Measurements from ENCODE around the gene NDUFAF8. TPM values are rescaled to one million over a fixed set of nuclear protein-coding genes. Genes with fewer than 3 reads are reported as not detected.

NDUFAF8 gene
- total RNA-seq, 1 donor from 2014 or later = 73.6 TPM

Other genes starting within 250 kb of the NDUFAF8 start
- 30.8 and 32.8 TPM in 2 replicates for gene CHMP6, start 247.5 kb upstream of the NDUFAF8 start, total RNA-seq
- 4.4 and 5.5 TPM in 2 replicates for gene BAIAP2, start 204.2 kb upstream of the NDUFAF8 start, total RNA-seq
- not detected in 2 replicates for gene PVALEF, start 73.8 kb upstream of the NDUFAF8 start, total RNA-seq
- 0.42 and 0.78 TPM in 2 replicates for gene AATK, start 73.1 kb upstream of the NDUFAF8 start, total RNA-seq
- gene CEP131, start 16.4 kb upstream of the NDUFAF8 start, total RNA-seq = 15.6 and 18.0 TPM in 2 replicates
- 36.4 and 40.0 TPM in 2 replicates for gene TEPSIN, start 263 bp upstream of the NDUFAF8 start, total RNA-seq
- gene SLC38A10, start 56.0 kb downstream of the NDUFAF8 start, total RNA-seq = 98.0 and 105 TPM in 2 replicates
- 0.05 TPM in 1 of 2 replicates, not detected in the other for gene BAHCC1, start 156.1 kb downstream of the NDUFAF8 start, total RNA-seq